IPS DF 6.9 (cell line): ENCODE results near the gene GSTCD.

Experiments used
- DNase-seq: peaks from one replicate; pipeline ENCODE4 v3.0.0-alpha.2; 2013; ENCODE audit warnings: low read depth, low spot score
- H3K27ac ChIP-seq: one replicate; pipeline ENCODE4 v1.5.1; 2013; ENCODE audit warnings: low read length, control low read depth
- H3K27me3 ChIP-seq: 2 replicates; pipeline ENCODE4 v1.6.1; 2013; ENCODE audit warnings: mild to moderate bottlenecking, low read length; ENCODE audit not compliant: control insufficient read depth, insufficient read depth
- H3K36me3 ChIP-seq: 2 replicates; pipeline ENCODE4 v1.6.1; 2013; ENCODE audit warnings: low read length; ENCODE audit not compliant: control insufficient read depth, insufficient read depth
- H3K4me1 ChIP-seq: 2 replicates; pipeline ENCODE4 v1.6.1; 2013; ENCODE audit warnings: low read length; ENCODE audit not compliant: control insufficient read depth, insufficient read depth
- H3K4me3 ChIP-seq: 2 replicates; pipeline ENCODE4 v1.5.1; 2013; ENCODE audit warnings: mild to moderate bottlenecking, low read length
- H3K9me3 ChIP-seq: 2 replicates; pipeline ENCODE4 v1.6.1; 2013; ENCODE audit warnings: low read length, inconsistent platforms; ENCODE audit not compliant: control insufficient read depth, insufficient read depth
- WGBS: extraction: QIAGEN DNeasy Blood & Tissue Kit; methylation state at CpG from one replicate; pipeline ENCODE4 v1.1.7; 2013; ENCODE audit warnings: mixed read lengths, missing lambda C conversion rate; ENCODE audit not compliant: insufficient read length, insufficient coverage; 5-methylcytosine and 5-hydroxymethylcytosine counted together

The GSTCD gene, protein sequence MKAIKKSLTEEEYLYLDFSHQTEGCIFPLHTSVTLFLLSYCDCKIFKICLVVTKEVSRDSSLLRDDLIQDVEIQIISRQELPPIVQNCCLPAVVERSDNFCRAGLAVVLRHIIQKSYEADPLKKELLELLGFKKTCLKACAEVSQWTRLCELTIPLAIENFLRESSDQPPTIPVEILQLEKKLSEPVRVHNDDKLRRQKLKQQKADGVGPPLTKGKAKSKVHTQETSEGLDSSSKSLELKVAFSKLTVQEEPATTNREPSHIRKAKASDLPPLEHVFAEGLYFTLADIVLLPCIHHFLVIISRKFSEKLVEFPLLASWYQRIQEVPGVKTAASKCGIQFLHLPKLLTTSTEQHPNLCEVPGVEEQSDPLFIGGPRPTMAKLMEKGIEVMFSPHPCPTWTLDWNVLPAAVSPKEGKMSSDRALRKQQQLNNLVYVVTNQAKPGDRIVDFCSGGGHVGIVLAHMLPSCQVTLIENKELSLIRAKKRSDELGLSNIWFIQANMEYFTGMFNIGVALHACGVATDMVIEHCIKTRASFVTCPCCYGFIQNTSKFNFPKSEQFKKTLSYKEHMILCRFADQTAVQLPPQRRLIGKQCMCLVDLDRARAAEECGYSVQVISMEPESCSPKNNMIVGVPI

DNA sequence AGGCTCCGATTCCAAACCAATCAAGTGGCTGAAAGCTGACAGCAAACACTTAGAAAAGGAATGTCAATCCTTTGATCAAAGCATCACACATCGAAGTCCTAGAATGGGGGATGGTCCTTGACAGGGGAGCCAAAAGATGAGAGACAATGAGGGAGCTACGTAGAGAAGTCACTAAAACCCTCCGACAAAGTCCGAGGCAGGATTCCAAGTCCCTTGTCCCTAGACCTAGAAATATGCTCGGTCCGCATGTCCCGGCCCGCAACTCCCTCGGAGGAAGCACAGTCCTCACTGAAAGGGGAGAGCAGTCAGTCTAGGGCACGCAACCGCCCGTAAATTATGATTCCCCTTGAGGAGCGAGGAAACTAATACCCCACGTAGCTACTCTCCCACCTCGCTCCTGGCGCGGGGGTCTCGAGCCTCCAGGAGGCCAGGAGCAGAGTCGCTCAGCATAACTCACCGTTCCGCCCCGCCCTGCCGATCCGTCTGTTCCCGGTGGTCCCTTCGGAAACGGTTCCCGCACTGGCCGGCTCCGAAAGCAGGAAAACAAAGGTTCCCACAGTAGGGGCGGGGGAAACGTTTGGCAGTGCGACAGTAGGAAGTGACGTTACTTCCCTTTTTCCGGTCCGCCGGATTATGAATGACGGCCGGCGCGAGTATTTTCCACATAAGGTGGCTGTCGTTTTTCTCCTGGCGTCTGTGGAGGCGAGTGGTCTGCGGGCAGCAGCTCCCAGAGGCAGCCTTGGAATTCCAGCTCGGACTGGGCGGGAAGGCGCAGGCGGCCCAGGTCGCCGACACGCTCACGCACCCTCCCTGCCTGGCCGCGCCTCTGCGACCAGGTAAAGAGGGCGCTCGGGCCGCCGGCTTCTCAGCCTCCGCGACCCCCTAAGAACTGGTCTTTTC, at the start of gene GSTCD, which contains the start of gene INTS12:
TSS of gene GSTCD (plus strand) at position 604 of the 900 bp plus-strand sequence. CDS start 8,830 bp downstream, outside the sequence.
TSS of gene INTS12 (minus strand) at position 509 of the 900 bp plus-strand sequence. CDS start 8,684 bp downstream, outside the sequence.
- Histone ChIP-seq H3K4me1 (no peaks in the 10 kb centered on the region), H3K4me3 (peak within 1 kb of the TSS; percentile 77), H3K27me3 (no peaks in the 10 kb centered on the region), H3K9me3 (no peaks in the 10 kb centered on the region), H3K27ac (no peak within 1 kb of the TSS), H3K36me3 (no peaks in the 10 kb centered on the region)
- DNase-seq, result peak; percentile 79
- no CpG with 5 or more reads among the region's 63 CpGs for WGBS

DNA sequence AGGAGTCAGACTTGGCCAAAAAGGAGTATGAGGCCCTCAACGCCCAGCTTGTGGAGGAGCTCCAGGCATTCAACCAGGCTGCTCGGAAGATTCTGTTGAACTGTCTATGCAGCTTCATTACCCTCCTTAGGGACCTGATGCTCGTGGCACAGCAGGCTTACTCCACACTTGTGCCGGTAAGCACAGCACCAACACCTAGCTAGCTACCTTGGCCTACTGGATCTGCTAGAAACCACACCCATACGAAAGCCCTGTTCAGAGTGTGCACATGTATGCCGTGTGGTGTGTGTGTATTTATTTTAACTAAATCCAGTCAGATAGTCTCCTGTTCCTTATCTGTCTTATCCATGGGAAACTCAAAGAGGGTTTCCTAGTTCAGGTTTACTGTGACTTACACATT, 49.4 kb upstream of the GSTCD start:
- no peak overlapping the region for H3K4me3 ChIP-seq
- H3K4me1 ChIP-seq, result peaks cover 1% of the 10 kb centered on the region; the same call in 1 of the 2 replicates
- no peaks in the 10 kb centered on the region for H3K27me3 ChIP-seq
- no peaks in the 10 kb centered on the region for H3K36me3 ChIP-seq
- no CpG with 5 or more reads among the region's 6 CpGs for WGBS
- DNase-seq, result no peak
- no peaks in the 10 kb centered on the region for H3K9me3 ChIP-seq
- H3K27ac ChIP-seq, result no peak overlapping the region

DNA sequence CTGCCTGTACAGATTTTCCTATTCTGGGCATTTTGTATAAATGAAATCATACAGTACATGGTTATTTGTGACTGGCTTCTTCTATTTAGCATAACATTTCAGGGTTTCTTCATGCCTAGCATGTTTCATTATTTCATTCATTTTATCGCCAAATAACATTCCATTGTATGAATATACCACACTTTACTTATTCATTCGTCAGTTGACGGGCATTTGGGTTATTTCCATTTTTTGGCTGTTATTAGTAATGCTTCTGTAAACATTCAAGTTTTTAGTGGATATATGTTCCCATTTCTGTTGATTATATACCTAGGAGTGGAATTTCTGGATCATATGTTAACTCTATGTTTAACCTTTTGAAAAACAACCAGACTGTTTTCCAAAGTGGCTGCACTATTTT, 47.6 kb upstream of the GSTCD start:
- no peaks in the 10 kb centered on the region for H3K36me3 ChIP-seq
- DNase-seq, result no peak
- H3K27ac ChIP-seq, result no peak overlapping the region
- peaks cover 1% of the 10 kb centered on the region; the same call in 1 of the 2 replicates for H3K4me1 ChIP-seq
- no peak overlapping the region for H3K4me3 ChIP-seq
- no peaks in the 10 kb centered on the region for H3K9me3 ChIP-seq
- no peaks in the 10 kb centered on the region for H3K27me3 ChIP-seq
- no CpG with 5 or more reads among the region's 3 CpGs for WGBS

DNA sequence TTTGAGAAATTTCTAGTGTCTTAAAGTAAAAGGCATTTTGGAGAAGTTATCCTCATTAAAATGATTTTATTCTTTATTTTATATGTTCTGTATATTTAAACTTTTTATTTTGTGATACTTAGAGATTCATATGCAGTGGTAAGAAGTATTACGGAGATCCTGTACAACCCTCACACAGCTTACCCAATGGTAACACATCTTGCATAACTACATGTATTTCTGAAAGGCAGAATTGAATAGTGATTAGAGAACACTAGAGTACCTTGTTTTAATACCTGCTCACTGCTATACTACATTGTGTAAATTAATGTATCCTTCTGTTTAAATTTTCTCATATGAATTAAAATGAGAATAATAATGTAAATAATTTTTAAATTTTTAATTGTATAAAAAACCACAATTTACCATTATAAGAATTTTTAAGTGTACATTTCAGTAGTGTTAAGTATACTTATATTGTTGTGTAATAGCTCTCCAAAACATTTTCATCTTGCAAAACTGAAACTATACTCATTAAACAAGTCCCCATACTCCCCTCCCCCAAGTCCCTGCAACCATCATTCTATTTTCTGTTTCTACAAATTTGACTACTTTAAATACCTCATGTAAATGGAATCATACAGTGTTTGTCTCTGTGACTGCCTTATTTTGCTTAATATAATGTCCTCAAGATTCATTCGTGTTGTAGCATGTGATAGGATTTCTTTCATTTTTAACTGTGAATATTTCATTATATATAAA, 45.5 kb upstream of the GSTCD start:
- Histone ChIP-seq H3K4me1 (peaks cover 1% of the 10 kb centered on the region; the same call in 1 of the 2 replicates), H3K36me3 (no peaks in the 10 kb centered on the region), H3K27me3 (no peaks in the 10 kb centered on the region), H3K9me3 (no peaks in the 10 kb centered on the region), H3K27ac (no peak overlapping the region), H3K4me3 (no peak overlapping the region)
- DNase-seq, result no peak
- no CpG with 5 or more reads among the region's 2 CpGs for WGBS

DNA sequence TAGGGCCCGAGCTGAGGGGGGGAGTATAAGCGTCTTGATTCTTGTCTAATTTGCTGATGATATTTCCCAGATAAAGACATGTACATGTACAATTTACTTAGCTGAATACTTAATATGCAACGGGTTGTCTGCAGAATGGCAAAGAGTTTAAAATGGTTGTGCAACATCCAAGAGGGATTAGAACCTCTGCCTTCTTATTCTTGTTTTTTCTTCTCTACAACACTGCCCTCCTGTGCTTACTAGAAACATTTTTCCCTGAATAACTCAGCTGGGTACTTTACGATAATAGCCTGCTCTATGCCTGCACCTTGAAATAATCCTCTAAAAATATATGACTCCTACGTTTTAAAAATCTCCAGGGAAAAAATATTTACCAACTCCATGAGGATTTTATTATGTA, 41.9 kb upstream of the GSTCD start:
- DNase-seq, result no peak
- Histone ChIP-seq H3K27me3 (no peaks in the 10 kb centered on the region), H3K4me3 (no peak overlapping the region), H3K9me3 (no peaks in the 10 kb centered on the region), H3K36me3 (no peaks in the 10 kb centered on the region), H3K27ac (no peak overlapping the region), H3K4me1 (no peaks in the 10 kb centered on the region)
- WGBS, result no CpG with 5 or more reads among the region's 5 CpGs

DNA sequence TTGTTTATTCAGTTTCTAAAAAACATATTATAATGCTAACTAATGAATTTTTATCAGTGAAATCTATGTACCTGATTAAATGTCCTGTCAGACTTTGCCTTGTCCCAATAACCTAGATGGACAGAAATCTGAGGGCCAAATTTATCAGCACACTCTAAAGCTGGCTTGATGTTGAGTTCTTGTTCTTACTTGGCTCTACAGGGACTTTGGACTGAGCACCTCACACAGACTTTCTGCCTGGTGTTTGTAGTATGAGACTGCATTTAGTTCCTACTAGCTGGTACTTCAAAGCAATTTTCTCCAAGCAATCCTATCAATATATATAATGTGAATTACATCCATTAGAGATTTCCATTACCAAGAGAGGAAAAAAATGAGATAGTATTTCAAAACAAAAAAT, 37.9 kb upstream of the GSTCD start:
- Histone ChIP-seq H3K4me3 (no peak overlapping the region), H3K36me3 (no peaks in the 10 kb centered on the region), H3K27ac (no peak overlapping the region), H3K9me3 (no peaks in the 10 kb centered on the region), H3K27me3 (no peaks in the 10 kb centered on the region), H3K4me1 (no peaks in the 10 kb centered on the region)
- DNase-seq, result no peak

DNA sequence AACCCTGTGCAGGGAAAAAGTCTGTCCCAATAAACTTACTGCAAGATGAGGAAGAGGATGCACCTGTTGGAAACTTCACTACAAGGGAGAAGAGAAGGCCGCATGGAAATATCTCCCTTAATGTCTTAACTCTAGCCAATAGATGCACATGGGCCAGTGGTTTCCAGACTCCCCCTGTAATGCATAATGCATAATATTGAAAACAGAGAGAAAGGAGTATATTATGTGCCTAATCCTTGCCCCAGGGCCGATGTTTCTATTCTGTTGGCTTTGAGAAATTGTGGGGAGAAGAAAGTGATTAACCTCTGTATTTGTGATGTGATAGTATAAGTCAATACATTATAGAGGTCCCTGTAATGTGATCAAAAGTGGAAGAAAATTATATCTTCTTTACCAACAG, 37.3 kb upstream of the GSTCD start:
- H3K4me3 ChIP-seq, result no peak overlapping the region
- WGBS, result no CpG with 5 or more reads among the region's 2 CpGs
- no peaks in the 10 kb centered on the region for H3K36me3 ChIP-seq
- DNase-seq, result no peak
- no peak overlapping the region for H3K27ac ChIP-seq
- H3K4me1 ChIP-seq, result no peaks in the 10 kb centered on the region
- no peaks in the 10 kb centered on the region for H3K9me3 ChIP-seq
- H3K27me3 ChIP-seq, result no peaks in the 10 kb centered on the region

DNA sequence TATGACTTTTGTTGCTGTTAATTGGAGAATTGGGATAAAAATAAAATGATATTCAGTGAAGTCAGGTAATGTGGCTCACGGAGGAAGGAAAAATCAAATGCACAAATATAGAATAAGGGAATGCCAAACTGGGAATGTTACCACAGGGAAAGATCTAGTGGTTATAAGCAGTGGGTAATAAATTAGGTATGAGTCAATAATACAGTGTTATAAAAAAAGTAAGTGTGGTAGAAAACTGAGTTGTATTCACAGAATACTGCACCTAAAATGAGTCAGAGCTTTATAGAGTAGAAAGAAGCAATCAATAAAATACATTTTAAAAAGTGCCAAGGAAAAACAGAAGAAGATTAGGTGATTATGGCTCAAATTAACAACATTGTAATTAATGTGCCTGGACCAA, 34.6 kb upstream of the GSTCD start:
- H3K27ac ChIP-seq, result no peak overlapping the region
- H3K4me1 ChIP-seq, result no peaks in the 10 kb centered on the region
- no peak overlapping the region for H3K4me3 ChIP-seq
- no CpG with 5 or more reads among the region's 1 CpG for WGBS
- DNase-seq, result no peak
- H3K36me3 ChIP-seq, result no peaks in the 10 kb centered on the region
- no peaks in the 10 kb centered on the region for H3K27me3 ChIP-seq
- H3K9me3 ChIP-seq, result no peaks in the 10 kb centered on the region

DNA sequence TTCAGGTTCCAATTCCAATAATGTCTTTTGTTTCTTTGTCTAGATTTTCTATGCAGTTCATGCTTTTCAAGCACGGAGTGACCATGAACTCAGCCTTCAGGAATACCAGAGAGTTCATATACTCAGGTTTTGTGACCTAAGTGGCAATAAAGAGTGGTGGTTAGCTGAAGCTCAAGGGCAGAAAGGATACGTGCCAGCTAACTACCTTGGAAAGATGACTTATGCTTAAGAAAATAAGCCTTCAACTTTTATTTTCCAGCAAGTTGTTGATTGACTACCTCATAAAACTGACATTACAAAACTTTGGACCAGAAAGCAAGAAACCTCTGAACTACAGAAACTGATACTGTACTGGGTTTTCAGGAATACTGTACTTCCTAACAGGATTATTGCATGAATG, 30.9 kb upstream of the GSTCD start:
- DNase-seq, result no peak
- no peaks in the 10 kb centered on the region for H3K4me1 ChIP-seq

DNA sequence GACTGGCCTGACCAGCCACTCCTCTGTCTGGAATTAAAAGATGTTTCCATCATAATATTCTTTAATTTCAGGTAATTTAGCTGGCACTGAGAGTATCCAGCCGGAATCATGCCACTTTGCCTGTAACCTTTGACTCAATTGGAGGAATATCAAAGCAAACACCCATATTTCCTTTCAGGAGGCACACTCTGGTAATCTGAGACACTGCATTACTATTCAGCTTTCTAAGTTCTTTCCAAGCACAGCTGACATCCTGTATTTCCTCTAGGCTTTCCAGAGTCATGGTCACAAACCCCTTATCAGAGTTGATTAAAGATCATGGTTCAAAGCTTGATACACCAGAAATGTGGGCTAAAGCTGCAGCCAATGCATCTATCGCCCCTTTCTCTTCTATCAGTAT, 29.4 kb upstream of the GSTCD start:
- no peak overlapping the region for H3K4me3 ChIP-seq
- no peaks in the 10 kb centered on the region for H3K36me3 ChIP-seq
- H3K27ac ChIP-seq, result no peak overlapping the region
- H3K4me1 ChIP-seq, result no peaks in the 10 kb centered on the region
- no CpG with 5 or more reads among the region's 2 CpGs for WGBS
- no peaks in the 10 kb centered on the region for H3K9me3 ChIP-seq
- H3K27me3 ChIP-seq, result no peaks in the 10 kb centered on the region
- no peak for DNase-seq

More for the DNA sequence above, 30.9 kb upstream of the GSTCD start:
- Histone ChIP-seq H3K27ac (no peak overlapping the region), H3K27me3 (no peaks in the 10 kb centered on the region), H3K36me3 (no peaks in the 10 kb centered on the region), H3K4me3 (no peak overlapping the region), H3K9me3 (no peaks in the 10 kb centered on the region)
- WGBS, result no CpG with 5 or more reads among the region's 2 CpGs
